NCI-H1048 (cell line): ENCODE data around the gene CACFD1.

Experiments
- DNase-seq: peaks from one replicate; lab custom pipeline; 2025; lab: John Stamatoyannopoulos, UW

The CACFD1 gene

DNA sequence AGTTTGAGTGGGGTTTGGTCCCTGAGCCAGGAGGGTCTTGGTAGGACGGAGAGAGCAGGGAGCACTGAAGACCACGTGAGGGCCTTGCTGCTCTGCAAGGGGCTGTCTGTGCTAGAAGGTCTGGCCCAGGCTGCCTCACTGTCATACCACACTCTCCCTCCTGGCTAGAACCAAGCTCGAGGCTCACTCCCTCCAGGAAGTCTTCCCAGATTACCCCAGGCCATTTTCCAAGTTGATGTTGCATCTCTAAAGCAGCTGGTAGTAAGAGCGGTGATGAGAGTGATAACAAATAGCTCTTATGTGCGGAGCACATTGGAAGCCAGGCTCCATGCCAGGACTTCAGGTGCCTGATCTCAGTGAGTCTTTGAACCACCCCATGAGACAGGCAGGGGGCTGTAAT, 58.4 kb downstream of the CACFD1 start:
- DNase-seq, result no peak

DNA sequence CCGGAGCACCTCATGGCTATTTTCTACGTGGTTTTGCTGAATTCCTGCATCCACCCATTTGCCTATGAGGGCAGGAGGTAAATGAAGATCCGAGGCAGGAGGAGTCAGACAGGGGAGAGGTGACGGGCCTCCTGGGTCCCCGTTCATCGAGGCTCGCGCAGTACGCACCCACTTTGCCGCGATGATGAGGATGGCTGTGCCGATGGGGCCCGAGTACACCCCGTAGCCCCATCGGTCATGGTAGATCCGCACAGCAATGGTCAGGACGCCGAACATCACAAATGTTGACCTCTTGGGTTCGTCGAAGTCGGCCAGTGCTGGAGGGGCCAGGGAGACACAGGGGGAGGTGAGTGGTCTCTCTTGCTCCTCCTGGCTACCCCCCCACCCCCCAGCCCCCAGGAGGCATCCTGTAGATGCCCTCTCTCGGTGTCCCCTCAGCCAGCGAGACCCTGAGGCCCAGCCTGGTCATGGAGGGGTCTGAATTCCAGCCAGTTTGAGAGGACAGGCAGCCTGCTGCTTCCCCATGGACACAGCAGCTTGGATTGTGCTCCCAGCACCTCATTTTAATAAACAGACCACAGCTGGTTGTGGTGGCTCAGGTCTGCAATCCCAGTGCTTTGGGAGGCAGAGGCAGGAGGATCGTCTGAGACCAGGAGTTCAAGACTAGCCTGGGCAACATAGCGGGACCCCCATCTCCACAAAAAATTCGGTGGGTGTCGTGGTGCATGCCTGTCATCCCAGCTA, 59.1 kb downstream of the CACFD1 start:
- DNase-seq, result no peak

GRCh38 chr9:133519693-133520092, 59.9 kb downstream of the CACFD1 start:
- no peak for DNase-seq

DNA sequence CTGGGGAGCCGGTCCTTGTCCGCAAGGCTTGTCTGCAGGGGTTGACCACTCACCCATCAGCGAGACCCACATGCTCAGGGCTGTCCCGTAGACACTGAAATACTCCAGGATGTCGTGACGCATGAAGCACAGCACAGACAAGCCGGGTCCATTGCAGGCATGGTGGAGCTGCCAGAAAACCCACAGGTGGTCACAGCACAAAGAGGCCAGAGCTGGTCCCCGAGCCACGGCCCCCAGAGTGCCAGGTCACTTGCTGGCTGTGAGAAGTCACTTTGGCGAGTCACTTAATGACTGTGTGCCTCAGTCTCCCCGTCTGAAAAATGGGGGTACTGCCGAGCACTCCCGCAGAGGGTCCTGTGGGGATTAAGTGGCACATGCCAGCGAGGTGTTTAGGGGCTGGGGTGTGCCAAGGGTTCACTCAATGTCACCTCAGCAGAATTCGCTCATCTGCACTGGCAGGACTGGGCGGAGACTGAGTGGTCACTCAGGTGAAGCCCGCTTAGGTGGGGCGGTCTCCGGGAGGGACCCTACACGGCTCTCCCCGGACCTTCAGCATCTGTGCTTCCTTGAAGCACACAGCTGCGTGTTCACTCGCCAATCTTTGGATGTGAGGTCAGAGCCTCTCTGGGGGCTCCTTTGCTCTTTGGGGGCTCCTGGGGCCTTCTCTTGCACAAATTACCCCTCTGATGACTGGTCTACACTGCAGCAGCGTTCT, 60.5 kb downstream of the CACFD1 start:
- DNase-seq, result no peak
